Pancreas (tissue), 10 donors: Measurements from ENCODE around the gene LRMDA. TPM values are rescaled to one million over a fixed set of nuclear protein-coding genes. Genes with fewer than 3 reads are reported as not detected.

ENCODE experiments used
- ATAC-seq, 4 donors: fragments of 200-7000 bp; cut with Tn5 transposase; one replicate each; pipeline versions ENCODE4 v1.8.0 to v1.9.1; 2020; ENCODE audit warnings: mild to moderate bottlenecking in 4 of 4, moderate library complexity in 4 of 4
- DNase-seq, 6 donors: peaks; one replicate each; pipeline ENCODE4 v3.0.0-alpha.2; 2020
- FAIRE-seq: peaks from 2 replicates; lab custom pipeline; 2012; peaks lifted over from hg19 to GRCh38; lab: Jason Lieb, UNC
- H3K27ac ChIP-seq, 4 donors: fragments of 200-600 bp; sonication (generic); 1 replicate in 3 of 4; 2 replicates in 1 of 4; pipeline versions ENCODE4 v1.5.0 to v1.8.0; 2020
- H3K27me3 ChIP-seq, 4 donors: fragments of 200-600 bp; one replicate each; pipeline ENCODE4 v1.8.0; 2021
- H3K36me3 ChIP-seq, 3 donors: fragments of 200-600 bp; sonication (generic) in 1 of 3; one replicate each; pipeline versions ENCODE4 v1.5.0 to v1.8.0; 2020 to 2021
- H3K4me1 ChIP-seq, 3 donors: fragments of 200-600 bp; one replicate each; pipeline ENCODE4 v1.8.0; 2021
- H3K4me3 ChIP-seq, 4 donors: fragments of 200-600 bp; sonication (generic) in 2 of 4; one replicate each; pipeline versions ENCODE4 v1.5.0 to v1.8.0; 2020 to 2021
- H3K9me3 ChIP-seq, 4 donors: fragments of 200-600 bp; one replicate each; pipeline ENCODE4 v1.8.0; 2021
- CTCF ChIP-seq, 4 donors: fragments of 200-600 bp; sonication (generic) in 3 of 4; IDR thresholded peaks; one replicate each; pipeline versions ENCODE4 v1.5.0 to v1.8.0; 2021; ENCODE audit warnings: antibody characterized with exemption in 4 of 4
- WGBS, 2 donors: extraction: QIAGEN DNeasy Blood & Tissue Kit; methylation state at CpG; one replicate each; pipeline ENCODE4 v1.1.7; 2013; 5-methylcytosine and 5-hydroxymethylcytosine counted together
- intact Hi-C, 3 donors: fragments of 100-400 bp; cut with DNase I; formaldehyde crosslinking; loops; one replicate each; pipeline versions ENCODE4 v1.11.1 to v1.14.2; 2022
- polyA plus RNA-seq, 2 donors: library from polyadenylated mRNA; stranded (reverse); fragments of 200-250 nt; gene quantifications; one replicate each; pipeline ENCODE4 v1.2.3, GENCODE V29; 2013
- total RNA-seq, 6 donors: library from RNA; stranded (reverse); fragmentation: NEBNext Ultra II Directional in 4 of 6; extraction: Animal tissue kit (Norgen Biotek cat#: 25700) in 4 of 6; gene quantifications; one replicate each; pipeline versions ENCODE4 v1.2.1 to v1.2.4, GENCODE V29; 2021 to 2023
- donor health status: healthy with polysubstance abuse.
- donor health status: DM: no; HTN: no; CAD: no; lungs with moderate emphysema.
- donor health status: DM: no; HTN: no; CAD: no.
- donor health status: control.
- donor health status: control.
- donor health status: Bipolar disorder and iron deficiency.
- donor health status: DM: yes; HTN: yes; CAD: no.
- donor health status: DM: no; HTN: no; CAD: no.
- donor health status: DM: no; HTN: no; CAD: no.
- donor health status: DM: yes; HTN: yes; CAD: no.

Gene LRMDA
- total and polyA plus RNA-seq, 8 donors: 4.6 to 21.2 (median 13.4) TPM

DNA sequence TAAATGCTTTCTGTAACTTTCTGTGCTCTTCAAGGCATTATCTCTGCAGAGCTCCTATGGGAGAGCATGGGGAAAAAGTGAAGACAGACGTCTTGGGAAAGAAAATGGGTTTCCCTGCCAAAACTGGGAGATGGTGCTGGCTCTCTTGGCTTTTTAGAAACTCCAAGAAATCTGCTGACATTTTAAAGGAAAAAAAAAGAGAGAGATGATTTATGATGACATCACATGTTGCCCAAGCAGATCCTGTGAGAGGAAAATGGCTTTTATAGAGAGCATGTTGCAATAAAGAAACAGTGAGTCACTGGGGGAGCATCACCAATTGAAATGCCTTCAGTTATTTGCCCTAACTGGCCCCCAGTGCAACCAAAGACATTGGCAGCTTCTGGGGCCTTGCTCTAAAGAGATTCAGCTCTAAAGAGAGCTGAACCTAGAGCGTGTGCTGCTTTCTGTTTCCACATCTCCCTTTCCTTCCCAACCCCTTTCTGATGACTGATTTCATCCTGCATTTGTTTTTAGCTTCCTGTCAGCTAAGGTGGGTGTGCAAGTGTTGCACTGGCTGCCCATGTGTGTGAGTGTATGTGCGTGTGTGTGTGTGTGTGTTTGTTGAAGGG lies 37.7 kb downstream of the LRMDA start:
- FAIRE-seq (no peak), ATAC-seq (peak in 3 of 4 donors; percentile 42 to 73 (median 61))

GRCh38 chr10:75470901-75471300 lies 39.5 kb downstream of the LRMDA start:
- DNase-seq: no peak
- Histone ChIP-seq H3K36me3 (no peaks in the 10 kb centered on the region), H3K4me3 (no peak overlapping the region), H3K27ac (no peak overlapping the region), H3K4me1 (no peaks in the 10 kb centered on the region), H3K9me3 (no peaks in the 10 kb centered on the region), H3K27me3 (no peaks in the 10 kb centered on the region)
- intact Hi-C loops: no loop called here
- WGBS, 2 donors: 75 to 87% methylated on average over 4 of the region's 4 CpGs
- no peak for ATAC-seq
- TF ChIP-seq CTCF (IDR thresholded peaks at IDR 0.05): no peak
- no peak for FAIRE-seq

More for the DNA sequence above, 37.7 kb downstream of the LRMDA start:
- H3K36me3 ChIP-seq: no peaks in the 10 kb centered on the region
- no peak for TF ChIP-seq CTCF (IDR thresholded peaks at IDR 0.05)
- DNase-seq: peak in 1 of 6 donors; percentile 21
- H3K9me3 ChIP-seq: no peaks in the 10 kb centered on the region
- H3K27ac ChIP-seq: no peak overlapping the region
- WGBS, 2 donors: 75 to 78% methylated on average over 3 of the region's 3 CpGs
- H3K4me1 ChIP-seq: no peaks in the 10 kb centered on the region
- no peaks in the 10 kb centered on the region for H3K27me3 ChIP-seq
- intact Hi-C loops: no loop called here
- no peak overlapping the region for H3K4me3 ChIP-seq

DNA sequence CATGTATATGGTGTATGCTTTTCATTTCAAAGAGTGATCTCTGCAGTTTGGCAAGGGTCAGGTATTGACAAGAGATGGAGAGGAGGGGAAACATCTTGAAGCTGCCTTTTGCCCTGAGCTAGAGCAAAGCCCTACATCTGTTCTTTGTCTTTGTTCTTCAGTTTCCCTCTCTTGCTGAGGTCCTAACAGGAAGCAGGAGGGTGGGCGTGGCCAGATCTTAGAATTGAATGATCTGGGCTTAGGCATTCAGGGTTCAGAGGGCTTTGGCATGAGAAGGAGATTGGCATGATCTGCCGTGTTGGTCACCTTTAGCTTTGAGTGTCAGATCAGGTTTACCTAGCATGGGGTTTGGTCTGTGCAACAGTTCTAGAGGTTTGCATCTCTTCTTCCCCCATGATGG lies 41.3 kb downstream of the LRMDA start:
- no peak for TF ChIP-seq CTCF (IDR thresholded peaks at IDR 0.05)
- FAIRE-seq (no peak), DNase-seq (no peak), ATAC-seq (no peak)
- Histone ChIP-seq H3K4me3 (no peak overlapping the region), H3K27me3 (no peaks in the 10 kb centered on the region), H3K4me1 (peaks cover 0 to 7% (median 0%) of the 10 kb centered on the region in 3 donors), H3K36me3 (no peaks in the 10 kb centered on the region), H3K27ac (no peak overlapping the region), H3K9me3 (no peaks in the 10 kb centered on the region)
- 70 to 80% methylated on average over 2 of the region's 2 CpGs for WGBS, 2 donors
- intact Hi-C loops: no loop called here

DNA sequence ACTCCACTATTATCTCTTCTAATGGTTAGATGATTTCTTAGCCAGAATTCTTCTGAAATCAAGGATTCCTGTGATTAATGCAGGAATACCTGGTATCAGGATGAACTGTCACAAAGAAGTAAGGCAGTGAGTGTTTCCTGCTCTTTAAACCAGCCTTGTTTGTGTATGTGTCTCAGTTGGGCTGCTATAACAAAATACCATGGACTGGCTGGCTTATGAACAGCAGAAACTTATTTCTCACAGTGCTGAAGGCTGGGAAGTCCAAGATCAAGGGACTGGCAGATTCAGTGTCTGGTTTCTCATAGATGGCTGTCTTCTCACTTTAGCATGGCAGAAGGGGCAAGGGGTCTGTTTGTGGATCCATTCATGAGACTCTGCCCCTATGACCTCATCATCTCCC lies 42.7 kb downstream of the LRMDA start:
- H3K27me3 ChIP-seq: no peaks in the 10 kb centered on the region
- H3K4me1 ChIP-seq: peaks cover 0 to 7% (median 0%) of the 10 kb centered on the region in 3 donors
- no peak for ATAC-seq
- no peak for TF ChIP-seq CTCF (IDR thresholded peaks at IDR 0.05)
- intact Hi-C loops: no loop called here
- no peak overlapping the region for H3K4me3 ChIP-seq
- H3K9me3 ChIP-seq: no peaks in the 10 kb centered on the region
- no peak for DNase-seq
- no peaks in the 10 kb centered on the region for H3K36me3 ChIP-seq
- no peak overlapping the region for H3K27ac ChIP-seq
- no peak for FAIRE-seq

DNA sequence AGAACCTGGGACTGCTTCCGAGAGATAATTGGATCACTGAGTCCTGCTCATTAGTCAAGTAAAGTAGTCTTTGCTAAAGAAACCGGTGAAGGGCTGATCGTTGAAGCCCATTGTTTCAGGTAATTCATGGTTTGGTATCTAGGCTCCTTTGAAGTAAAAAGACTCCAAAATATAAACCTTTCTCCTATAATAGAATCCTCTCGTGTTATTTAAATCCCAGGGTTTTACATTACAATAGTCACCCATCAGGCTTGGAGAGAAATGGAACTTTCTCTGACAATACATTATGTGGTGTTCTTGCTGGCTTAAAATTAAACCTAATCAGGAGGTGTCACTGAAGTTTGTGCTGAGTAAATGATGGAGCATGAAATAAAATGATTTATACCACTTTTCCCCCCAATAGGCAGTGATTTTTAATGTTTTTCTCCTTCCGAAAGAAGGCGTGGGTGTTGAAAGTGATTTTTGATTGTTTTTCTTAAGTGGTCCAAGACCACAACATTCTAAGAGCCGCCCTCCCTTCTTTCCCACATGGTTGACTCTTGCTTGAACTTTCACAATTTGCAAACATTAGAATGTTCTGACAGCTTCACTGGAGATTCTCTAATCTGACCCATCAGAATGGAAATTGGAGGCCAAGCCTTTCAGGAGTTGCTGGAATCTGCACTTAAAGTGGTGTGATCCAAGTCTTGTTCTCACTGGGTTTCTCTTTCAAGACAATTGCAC lies 44.2 kb downstream of the LRMDA start:
- no peak for FAIRE-seq
- H3K9me3 ChIP-seq: no peaks in the 10 kb centered on the region
- H3K27me3 ChIP-seq: no peaks in the 10 kb centered on the region
- no peak for DNase-seq
- intact Hi-C loops: no loop called here
- no peak overlapping the region for H3K4me3 ChIP-seq
- ATAC-seq: no peak
- no peaks in the 10 kb centered on the region for H3K36me3 ChIP-seq
- TF ChIP-seq CTCF (IDR thresholded peaks at IDR 0.05): no peak
- H3K4me1 ChIP-seq: peaks cover 0 to 7% (median 0%) of the 10 kb centered on the region in 3 donors
- no peak overlapping the region for H3K27ac ChIP-seq
- WGBS, 2 donors: 91 to 93% methylated on average over 7 of the region's 7 CpGs
